ENCODE data around the gene FKBP11.
A peak's percentile ranks its signal among the peaks of the same experiment; 100 is the strongest.
"Not testable (repeated sequence)": the region's sequence is repeated elsewhere in the genome, so short reads cannot be mapped to it uniquely, and the experiment has no call there.

The FKBP11 gene

DNA sequence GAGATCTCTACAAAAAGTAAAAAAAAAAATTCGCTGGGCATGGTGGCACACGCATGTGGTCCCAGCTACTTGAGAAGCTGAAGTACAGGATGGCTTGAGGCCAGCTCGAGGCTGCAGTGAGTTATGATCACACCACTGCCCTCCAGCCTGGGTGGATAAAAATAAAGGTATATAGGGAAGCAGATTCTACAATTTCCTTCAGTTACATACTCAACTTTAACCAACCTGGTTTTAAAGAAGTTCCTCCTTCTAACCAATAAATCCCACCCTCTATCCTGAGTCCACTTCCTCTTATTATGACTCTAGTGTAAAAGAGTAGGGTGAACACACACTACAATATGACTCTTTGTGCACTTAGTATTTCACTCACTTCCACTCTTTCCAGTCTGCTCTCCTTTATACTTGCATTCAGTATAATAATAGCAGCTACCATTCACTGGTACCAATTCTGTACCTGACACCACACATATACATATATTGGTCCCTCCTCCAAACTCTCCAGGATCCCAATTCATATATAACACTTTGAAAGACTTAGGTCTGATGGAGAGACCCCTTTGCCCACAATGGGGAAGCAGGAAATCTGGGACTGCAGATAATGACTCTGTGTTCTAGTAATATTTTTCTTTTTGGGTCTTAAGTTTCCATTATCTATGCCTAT is 29.7 kb upstream of the FKBP11 start:
- no peak for DNase-seq

DNA sequence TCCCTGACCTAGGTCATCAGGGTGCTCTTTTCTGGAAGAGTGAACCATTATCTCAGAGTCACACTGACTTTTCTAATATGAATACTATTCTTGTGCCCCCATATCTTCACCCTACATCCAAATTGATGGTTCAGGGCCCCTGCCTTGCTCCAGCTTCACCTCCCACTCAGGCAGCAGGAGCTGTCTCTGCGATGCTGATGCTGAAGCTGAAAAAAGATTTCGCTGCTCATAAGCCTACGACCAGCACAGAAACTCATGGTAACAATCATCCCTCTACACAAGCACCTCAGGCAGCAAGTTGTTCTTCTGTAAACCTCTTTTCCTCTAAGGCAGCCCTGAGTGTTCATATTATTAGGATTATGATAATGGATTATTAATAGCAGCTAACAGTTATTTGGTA is 28.8 kb upstream of the FKBP11 start:
- no peak for DNase-seq

DNA sequence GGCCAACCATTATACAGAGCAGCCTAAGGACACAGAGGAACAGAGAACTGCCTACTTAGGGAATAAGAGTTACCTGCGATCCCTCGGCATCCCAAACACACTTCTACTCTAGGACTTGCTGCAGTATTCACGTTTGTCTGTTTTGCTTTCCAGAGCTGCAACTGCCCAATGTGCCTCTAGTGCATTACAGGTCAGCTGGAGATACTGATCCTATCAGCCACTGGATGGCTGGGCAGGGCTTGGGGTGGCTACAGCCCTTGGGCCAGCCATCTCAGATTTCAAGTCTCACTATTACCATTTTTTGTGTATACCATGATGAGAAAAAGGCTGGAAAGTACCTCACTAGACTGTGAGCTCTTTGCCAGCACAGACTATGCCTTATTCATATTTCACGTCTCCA is 27.4 kb upstream of the FKBP11 start:
- no peak for DNase-seq

DNA sequence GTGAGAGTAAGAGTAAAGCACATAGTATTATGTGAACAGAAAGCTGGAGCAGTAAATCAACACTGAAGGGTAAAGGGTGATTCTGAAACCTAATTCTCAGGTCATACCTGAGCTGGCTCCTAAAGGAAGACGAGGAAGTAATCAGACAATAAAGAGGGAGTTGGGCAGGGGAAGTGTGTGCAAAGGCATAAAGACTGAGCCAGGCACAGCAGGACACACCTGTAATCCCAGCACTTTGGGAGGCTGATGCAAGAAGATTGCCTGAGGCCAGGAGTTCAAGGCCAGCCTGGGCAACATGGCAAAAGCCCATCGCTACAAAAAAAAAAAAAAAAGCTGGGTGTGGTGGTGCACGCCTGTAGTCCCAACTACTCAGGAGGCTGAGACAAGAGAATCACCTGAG is 22.4 kb upstream of the FKBP11 start:
- no peak for DNase-seq

DNA sequence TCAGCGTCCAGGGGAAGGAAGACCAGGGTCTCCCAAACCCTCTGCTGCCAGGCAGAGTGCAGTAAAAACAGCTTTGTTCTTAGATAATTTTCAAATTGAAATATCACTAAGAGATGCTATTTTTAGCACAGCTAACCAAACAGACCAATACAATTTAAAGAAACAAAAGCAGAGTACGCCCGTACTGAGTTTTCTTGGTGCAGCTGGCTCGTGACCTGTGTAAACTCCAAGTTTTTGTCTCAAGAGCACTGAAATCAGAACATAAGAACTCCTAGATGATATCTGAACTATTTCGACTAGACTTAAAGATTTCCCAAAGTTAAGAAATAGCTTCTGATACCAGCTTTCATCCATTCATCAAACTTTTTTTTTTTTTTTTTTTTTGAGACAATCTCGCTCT is 21.7 kb upstream of the FKBP11 start:
- DNase-seq, result no peak

DNA sequence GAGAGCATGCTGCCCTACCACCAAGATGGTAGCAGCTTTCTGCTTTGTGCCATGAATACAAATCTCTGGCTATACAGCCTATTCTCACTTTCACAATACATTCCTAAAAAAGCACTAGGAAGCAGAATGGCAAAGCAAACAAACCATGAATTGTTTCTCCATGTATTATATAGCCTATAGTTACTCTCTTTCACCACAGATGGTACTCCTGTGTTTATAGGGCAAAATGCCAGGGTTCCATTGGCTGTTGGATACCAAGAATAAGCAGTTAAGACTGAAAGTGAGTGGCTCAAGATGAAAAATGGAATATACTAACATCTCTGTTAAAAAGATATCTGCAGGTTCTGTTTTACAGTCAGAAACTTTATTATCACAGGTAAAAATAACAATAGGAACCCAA is 20.9 kb upstream of the FKBP11 start:
- no peak for DNase-seq

DNA sequence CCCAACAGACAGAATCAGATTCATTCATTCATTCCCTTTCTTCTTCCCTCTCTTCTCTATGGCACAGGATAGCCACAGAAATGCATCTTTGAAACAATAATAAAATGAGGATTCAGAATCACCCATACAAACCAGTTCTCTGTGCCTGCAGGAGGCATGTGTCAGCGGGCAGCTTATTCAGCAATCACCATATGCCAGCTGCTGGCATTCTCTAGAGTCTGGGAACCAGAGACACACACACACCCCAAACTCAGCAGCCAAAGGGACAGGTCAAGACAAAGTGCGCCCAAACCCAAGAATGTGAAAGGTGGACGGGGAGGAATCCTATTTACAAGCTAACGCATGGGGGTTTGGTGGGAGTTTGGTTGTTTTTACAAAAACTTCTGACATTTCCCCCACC is 17.9 kb upstream of the FKBP11 start:
- DNase-seq, result no peak

DNA sequence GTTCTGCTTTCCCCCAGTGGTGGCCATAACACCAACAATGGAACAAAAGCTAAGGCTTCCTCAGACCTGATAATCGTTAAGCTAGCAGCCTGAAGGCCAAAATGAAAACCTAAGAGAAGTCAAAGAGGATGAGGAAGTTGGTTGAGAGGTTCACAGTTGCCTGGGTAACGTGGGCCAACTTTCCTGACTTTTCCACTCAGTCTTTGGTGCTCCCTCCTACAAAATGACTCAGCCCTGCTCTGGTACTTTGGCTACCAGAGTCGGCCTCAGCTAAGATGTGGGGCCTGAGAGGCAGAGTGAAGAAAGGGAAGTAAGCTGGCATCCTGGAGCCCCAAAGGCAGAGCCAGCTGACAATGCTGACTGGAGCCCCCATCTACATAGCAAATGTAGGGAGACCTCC is 14.9 kb upstream of the FKBP11 start:
- no peak for DNase-seq

DNA sequence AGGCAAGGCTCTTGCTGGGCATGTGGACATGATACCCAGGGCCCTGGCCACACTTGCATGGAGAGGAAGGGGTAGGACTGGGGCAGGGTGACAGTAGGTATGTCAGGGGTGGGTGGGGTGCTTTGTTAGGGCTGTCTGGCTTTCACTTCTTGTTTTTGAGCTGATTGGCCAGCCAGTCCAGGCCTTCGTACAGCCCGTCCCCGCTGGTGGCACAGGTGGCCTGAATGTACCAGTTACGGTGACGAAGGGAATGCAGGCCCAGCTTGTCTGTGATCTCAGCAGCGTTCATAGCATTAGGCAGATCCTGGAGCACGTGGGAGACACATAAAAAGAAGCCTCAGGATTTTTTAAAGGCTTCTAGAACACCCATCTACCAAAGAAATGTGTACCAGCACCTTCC is 13.5 kb upstream of the FKBP11 start:
- DNase-seq, result no peak

DNA sequence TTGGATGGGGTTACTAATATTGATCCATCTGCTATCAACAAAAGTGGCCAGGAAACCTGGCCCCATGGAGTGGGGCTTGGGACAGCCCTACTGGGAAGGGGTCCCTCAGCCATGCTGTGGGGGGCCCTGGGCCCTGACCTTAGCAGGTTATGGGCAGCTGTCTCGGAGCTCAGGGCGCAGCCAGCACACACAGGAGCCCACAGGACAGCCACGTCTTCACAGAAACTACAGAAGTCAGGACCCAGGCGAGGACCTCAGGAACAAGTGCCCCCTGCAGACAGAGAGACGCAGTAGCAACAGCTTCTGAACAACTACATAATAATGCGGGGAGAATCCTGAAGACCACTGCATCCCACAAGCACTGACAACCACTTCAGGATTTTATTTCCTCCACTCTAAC is 11.9 kb upstream of the FKBP11 start:
- no peak for DNase-seq

DNA sequence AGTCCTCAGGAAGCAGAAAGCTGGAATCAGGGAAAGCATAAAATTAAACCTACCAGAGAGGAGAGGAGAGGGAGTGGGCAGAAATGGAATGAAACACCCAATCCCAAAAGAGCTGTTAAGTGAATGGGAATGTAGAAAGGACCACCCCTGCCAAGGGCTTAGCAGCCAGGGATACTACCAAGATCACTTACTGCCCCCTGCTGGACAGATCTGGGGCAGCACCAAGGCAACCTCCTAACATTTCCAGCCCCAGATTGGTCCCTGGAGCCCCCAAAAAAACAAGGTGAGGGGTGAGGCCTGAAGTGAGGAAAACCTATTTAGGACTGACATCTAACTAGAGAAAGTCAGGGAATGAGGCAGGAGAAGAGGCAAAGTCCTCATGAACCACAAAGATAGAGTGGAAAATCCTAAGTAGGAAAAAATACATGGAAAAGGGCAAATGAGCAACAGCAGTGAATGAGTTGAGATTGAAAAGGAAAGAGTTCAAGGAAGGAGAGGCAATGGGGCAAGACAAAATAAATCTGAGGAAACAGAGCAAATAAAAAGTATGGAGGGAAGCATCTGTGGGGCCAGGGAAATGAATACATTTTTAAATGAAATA is 11.2 kb upstream of the FKBP11 start:
- peak; percentile 81 for DNase-seq

DNA sequence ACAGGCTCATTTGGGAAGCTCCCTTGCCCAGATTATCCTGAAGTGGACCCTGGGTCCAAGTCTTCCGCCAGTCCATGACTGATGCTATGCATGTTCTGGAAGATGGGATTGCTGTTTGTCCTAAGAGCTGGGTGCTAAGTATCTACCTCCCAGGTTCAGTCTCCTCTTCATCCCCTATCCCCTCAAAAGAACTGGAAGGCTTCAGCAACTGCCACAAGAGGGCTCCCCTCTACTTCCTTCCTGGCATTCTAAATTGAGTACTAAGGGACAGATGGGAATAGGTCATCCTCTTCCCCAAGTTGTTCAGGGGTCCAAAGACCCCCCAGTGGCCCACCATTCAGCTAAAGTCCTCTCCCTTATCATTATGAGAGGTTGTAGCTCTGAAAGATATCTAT is 9.0 kb upstream of the FKBP11 start:
- no peak for DNase-seq

DNA sequence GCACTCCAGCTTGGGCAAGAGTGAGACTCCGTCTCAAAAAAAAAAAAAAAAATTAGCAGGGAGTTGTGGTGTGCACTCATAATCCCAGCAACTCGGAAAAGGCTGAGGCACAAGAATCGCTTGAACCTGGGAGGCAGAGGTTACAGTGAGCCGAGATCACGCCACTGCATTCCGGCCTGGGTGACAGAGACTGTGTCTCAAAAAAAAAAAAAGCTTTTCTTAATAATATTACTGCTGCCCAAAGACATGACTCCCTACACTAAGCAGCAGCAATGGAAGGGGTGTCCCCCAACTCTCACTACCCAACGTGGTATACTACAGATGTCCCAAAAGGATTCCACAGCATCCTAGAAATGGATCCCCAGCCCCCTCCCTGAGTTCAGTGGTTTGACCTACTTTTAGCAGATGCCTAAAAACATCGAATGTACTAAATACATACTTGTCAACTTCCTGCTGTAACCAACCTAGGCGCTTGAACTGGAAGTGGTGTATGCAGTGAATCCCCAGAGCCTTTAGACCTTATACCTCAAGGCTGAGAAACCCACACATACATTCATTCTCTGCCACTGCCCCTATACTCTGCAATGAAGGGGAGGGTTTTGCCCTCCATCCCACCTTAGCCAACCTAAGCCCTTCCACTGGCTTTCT is 8.5 kb upstream of the FKBP11 start:
- no peak for DNase-seq

DNA sequence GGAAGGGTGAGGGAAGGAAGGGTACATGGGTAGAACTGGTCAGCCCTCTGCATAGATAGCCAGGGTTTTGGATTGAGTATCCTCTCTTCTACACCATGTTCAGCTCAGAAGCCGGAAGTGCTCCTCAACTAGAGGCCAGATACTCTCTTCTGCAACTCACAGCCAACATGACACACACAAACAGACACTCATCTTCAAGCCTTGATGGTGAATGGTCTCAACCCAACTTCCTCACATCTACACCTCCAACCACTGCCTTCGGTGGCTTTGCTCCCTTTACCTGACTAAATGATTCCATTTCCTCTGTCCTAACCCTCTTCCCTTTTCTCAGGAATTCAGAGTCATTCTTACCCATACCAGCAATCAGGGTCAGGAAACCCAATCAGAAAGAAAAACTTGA is 7.6 kb upstream of the FKBP11 start:
- no peak for DNase-seq

DNA sequence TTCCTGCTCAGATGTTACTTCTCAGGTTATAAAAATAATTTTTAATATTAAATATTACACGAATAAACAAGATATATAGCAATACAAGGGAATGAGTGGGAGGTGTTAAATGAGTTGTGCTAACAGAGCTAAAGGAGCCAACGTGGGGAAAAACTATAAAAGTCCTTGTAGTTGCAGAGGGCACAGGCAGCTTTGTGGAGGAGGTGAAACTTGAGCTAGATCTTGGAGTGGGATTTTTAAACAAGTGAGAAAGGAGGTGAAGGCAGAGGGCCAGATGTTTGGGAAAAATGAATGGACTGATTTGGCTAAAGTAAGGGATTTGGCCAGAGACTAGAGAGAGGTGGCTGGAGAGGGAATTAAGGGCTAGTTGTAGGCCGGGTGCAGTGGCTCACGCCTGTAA is 5.2 kb upstream of the FKBP11 start:
- DNase-seq, result no peak

DNA sequence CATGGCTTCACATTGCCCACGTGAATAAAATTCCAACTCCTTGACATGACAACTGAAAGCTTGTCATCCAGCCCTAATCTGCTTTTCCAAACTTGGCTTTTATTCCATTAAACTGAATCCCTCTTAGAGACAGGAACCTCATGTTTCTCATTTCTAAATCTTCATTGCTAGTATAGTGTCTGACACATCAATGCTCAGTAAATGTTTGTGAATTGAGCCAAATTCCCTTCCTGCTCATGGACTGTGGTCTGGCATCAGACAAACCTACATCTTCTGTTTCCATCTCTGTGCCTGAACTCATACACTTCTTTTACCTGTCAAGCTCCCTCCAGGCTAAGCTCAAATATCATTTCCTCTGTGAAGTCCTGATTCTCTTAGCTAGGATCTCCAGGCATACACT is 4.3 kb upstream of the FKBP11 start:
- no peak for DNase-seq

DNA sequence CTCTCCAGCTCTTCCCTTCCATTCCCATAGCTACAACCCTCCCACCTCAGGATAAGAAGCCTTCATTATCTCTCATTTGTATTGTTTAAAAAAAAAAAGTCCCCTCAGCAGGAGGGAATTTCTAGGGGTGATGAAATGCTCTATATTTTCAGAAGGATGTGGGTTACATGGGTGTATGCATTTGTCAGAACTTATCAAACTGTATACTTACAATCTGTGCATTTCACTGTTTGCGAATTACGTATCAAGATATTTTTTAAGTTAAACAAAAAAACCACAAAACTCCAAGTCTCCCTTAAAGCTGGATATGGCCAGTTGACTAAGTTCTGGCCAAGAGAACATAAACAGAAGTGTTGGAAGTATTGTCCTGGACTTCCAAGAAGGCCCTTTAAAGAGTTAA is 2.0 kb upstream of the FKBP11 start:
- DNase-seq, result no peak

DNA sequence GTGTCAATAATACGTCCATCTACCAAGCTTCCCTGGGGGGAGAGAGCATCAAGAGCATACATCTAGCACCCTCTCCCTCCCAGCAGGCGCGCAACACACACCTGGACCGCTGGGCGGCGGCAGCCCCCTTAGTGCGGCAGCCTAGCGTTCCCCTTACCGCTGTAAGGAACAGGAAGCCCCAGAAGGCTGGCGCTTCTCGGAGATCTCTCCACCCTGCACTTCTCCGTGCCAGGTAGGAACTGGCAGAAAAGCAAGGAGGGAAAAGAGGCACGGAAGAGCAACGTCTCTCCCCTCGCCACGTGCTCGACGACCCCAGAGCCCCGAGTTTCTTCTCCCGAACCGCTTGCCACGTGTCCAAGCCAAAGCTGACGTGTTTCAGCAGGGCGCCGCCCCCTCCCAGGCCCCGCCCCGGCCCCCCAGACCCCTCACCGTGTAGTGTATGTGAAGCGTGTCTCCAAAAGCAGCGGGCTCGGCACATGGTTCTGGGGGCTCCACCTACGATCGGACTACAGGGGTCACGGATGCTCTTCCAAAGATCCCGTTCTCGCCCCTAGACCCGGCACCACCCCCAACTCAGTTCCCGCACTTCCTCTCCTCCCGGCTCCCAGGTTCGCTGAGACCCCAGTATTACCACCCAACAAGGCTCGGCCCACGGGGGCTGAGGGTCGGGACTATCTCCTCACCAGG is 532 bp downstream of the FKBP11 start:
- peak; percentile 56 for DNase-seq

DNA sequence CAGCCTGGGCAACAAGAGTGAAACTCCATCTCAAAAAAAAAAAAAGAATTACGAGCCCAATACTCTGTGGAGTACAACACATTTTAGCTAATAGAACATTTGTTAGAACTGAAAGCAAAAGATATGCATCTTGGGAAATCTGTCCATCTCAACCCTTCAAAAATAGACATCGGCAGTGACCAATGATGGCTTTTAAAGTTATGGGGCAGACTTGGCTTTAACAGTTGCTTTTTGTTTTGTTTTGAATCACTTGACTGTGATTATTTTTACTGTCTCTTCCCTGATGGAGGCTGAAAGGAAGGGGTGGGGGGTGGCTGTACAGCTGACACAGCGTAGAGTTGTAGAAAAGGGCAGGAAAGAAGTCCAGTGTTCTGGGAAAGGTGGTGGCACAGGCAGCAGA is 2.2 kb downstream of the FKBP11 start:
- DNase-seq, result no peak

DNA sequence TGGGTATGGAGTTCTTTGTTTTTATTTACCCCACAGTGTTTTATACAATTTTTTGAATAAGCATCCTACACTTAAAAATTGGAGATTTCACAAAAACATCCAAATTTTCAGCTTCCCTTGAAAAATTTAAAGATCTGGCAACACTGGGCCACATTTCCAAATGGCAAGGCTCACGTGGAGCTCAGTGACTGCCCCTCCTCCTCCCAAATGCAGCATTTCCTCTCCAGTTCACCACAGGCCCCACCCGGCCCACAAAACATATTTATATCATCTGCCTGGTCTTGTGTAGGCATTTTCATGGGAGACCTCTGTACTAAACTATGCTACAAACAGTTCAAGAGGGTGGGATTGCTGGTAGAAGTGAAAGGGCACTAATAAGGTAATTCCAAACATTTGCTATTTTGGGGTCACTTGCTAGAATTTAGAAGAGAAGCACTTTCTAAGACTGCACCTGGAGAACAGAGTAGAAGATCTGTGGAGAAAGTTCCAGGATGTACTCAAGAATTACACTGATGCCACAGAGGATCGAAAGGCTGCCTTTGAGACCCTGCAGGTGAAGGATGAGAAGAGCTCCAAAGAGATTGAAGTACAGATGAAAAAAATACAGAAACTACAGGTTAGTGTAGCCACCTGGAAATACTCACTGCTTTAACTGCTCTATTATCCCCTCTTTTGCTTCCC is 7.3 kb downstream of the FKBP11 start:
- no peak for DNase-seq

DNA sequence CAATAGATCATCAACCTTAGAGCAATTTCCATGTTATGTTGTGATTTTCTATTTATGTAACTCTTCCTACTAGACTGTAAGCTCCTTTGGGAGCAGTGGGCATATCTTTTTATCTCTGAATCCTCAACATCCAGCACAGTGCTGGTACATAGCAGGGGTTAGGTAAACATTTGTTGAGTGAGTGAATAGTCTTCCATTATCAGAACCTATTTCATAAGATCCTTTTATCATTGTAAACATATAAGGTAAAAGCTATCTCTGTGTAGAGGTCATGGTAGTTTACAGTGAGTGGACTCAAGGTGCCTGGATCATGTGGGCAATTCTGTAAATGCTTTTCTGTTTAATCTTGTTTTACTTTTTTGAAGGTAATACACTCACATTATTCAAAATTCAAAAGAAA is 15.1 kb downstream of the FKBP11 start:
- no peak for DNase-seq

DNA sequence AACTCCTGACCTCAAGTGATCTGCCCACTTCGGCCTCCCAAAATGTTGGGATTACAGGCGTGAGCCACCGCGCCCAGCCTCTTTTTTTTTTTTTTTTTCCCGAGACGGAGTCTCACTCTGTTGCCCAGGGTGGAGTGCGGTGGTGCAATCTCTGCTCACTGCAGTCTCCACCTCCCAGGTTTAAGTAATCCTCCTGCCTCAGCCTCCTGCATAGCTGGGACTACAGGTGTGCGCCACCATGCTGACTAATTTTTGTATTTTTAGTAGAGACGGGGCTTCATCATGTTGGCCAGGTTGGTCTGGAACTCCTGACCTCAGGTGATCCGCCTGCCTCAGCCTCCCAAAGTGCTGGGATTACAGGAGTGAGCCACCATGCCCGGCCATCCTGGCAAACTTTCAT is 15.6 kb downstream of the FKBP11 start:
- DNase-seq, result not testable (repeated sequence)

DNA sequence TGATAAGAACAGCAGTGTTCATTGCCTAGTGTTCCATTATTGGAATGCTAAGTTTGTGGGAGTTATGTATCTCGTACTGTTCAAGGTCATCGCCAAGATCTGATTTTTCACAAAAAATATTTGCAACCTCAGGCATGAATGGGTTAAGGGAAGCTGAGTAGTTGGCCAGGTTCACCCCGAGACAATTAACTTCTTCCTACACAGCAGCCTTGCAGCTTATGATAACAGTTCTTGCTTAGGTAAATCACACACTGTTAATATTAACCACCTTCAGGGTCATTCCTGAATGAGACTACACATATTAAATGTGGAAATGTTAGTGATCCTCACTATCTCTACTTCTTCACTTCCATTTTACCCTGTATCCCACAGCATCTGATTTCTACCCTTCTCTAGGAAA is 18.0 kb downstream of the FKBP11 start:
- DNase-seq, result no peak

DNA sequence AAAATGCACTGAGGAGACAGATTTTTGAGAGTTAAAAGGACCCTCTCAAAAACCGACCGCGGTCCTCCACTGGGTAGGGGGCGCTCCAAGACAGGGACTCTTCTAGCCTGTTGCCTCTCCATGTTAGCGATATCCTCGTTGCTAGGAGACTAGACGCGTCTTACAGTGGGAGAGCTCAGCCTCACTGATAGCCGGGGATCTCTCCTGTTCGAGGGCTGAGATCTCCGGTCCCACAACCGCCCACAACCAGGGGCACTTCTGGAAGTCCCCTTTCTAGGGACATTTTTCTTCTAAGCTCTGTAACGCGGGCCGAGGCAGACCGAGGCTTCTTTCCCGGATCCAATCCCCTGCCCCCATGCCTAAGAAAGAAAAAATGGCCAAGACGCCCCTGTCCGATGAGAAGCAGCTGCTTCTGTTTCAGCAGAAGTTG is 21.3 kb downstream of the FKBP11 start:
- DNase-seq, result peak; percentile 66
